ENCODE data around the gene CMC1.

- TF ChIP-seq, protein P1, sequence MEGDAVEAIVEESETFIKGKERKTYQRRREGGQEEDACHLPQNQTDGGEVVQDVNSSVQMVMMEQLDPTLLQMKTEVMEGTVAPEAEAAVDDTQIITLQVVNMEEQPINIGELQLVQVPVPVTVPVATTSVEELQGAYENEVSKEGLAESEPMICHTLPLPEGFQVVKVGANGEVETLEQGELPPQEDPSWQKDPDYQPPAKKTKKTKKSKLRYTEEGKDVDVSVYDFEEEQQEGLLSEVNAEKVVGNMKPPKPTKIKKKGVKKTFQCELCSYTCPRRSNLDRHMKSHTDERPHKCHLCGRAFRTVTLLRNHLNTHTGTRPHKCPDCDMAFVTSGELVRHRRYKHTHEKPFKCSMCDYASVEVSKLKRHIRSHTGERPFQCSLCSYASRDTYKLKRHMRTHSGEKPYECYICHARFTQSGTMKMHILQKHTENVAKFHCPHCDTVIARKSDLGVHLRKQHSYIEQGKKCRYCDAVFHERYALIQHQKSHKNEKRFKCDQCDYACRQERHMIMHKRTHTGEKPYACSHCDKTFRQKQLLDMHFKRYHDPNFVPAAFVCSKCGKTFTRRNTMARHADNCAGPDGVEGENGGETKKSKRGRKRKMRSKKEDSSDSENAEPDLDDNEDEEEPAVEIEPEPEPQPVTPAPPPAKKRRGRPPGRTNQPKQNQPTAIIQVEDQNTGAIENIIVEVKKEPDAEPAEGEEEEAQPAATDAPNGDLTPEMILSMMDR (IDR thresholded peaks at IDR 0.05): no peak
- TF ChIP-seq POLR2AphosphoS5 (IDR thresholded peaks at IDR 0.05) (no peak), POLR2A (IDR thresholded peaks at IDR 0.05) (no peak)
Observed at GRCh38 chr3:28308196-28308595, 66.8 kb downstream of the CMC1 start.
